SK-N-MC (cell line): ENCODE measurements around the gene CPEB1.
"Not testable (repeated sequence)": the region's sequence is repeated elsewhere in the genome, so short reads cannot be mapped to it uniquely, and the experiment has no call there.

Experiments used
- DNase-seq: peaks from one replicate; pipeline ENCODE4 v3.0.0-alpha.2; 2011; ENCODE audit warnings: low read depth, low spot score
- H3K27ac ChIP-seq: fragments of 200-600 bp; sonication (generic); 2 replicates; pipeline ENCODE4 v1.5.1; 2016; ENCODE audit warnings: mixed run types
- H3K36me3 ChIP-seq: fragments of 200-600 bp; sonication (generic); 2 replicates; pipeline ENCODE4 v1.6.1; 2017; ENCODE audit warnings: antibody characterized with exemption, low read length, mixed read lengths; ENCODE audit not compliant: insufficient read depth
- H3K4me3 ChIP-seq: fragments of 200-600 bp; sonication (generic); 2 replicates; pipeline ENCODE4 v1.5.1; 2016
- H3K9ac ChIP-seq: fragments of 200-600 bp; sonication (generic); 2 replicates; pipeline ENCODE4 v1.8.0; 2017; ENCODE audit warnings: mixed run types, mixed read lengths; ENCODE audit not compliant: insufficient read length
- H3K9me3 ChIP-seq: fragments of 200-600 bp; sonication (generic); 2 replicates; pipeline ENCODE4 v1.6.1; 2017; ENCODE audit warnings: low read depth, mild to moderate bottlenecking, antibody characterized with exemption, low read length, moderate library complexity, mixed read lengths
- EZH2 ChIP-seq: fragments of 200-600 bp; sonication (generic); IDR thresholded peaks from one replicate; pipeline ENCODE4 v1.6.1; 2017; ENCODE audit warnings: antibody characterized with exemption
- FOXP2 ChIP-seq: optimal IDR thresholded peaks from 2 replicates; pipeline ENCODE3; 2011; ENCODE audit warnings: mild to moderate bottlenecking, moderate library complexity; ENCODE audit not compliant: insufficient read depth; ENCODE audit errors: extremely low read length, control extremely low read depth
- POLR2AphosphoS5 ChIP-seq: IDR thresholded peaks from 2 replicates; pipeline ENCODE4 v1.6.1; 2012; ENCODE audit warnings: mild to moderate bottlenecking, low read depth, low read length, borderline replicate concordance

CPEB1 gene

DNA sequence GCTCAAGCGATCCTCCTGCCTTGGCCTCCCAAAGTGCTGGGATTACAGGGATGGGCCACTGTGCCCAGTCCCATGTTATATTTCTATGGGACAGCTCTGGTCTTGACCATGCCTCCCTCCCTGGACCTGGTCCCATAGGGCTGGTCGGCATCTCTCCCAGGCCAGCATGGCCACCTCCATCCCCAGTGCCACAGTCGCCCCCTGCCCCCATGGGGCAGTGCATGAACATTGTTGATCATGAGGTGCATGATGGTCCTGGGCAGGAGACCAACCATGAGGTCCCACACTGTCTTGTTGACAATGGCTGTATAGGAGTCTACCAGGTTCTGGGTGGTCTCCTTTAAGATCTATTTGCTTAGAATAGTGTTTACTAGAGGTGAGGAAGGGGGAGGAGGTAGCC, 113.4 kb downstream of the CPEB1 start:
- H3K36me3 ChIP-seq: peaks cover 49% of the 10 kb centered on the region
- H3K27ac ChIP-seq: peak overlapping the region; percentile 42; the same call in 1 of the 2 replicates

DNA sequence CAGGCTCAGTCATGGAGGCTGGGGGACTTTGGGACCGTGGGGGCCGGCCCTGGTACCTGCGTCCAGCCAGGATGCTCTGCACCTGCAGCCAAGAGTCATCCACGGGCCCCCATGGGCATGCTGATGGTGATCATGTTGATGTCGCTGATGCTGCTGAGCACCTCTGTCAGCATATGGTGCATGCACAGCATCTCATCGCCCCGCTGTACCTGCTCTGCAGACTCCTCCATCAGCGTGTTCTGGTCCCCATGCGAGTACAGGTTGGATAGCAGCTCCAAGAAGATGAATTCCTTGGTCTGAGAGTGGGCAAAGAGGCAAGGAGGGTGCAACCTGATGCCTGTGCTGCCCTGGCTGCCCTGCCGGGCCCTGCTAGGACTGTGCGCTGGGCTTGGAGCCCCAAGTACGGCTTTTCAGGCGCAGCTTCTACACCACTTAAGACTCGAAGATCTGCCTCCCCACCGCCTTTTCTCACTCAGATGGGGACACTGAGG, 114.1 kb downstream of the CPEB1 start:
- no peak for TF ChIP-seq FOXP2
- Histone ChIP-seq H3K27ac (no peak overlapping the region), H3K36me3 (peaks cover 41% of the 10 kb centered on the region), H3K4me3 (no peak overlapping the region), H3K9me3 (no peaks in the 10 kb centered on the region), H3K9ac (no peak overlapping the region)
- DNase-seq: no peak

More for the DNA sequence above, 113.4 kb downstream of the CPEB1 start:
- TF ChIP-seq FOXP2 (no peak), POLR2AphosphoS5 (peak; percentile 16; the same call in 1 of the 2 replicates)
- H3K9ac ChIP-seq: no peak overlapping the region
- H3K9me3 ChIP-seq: no peaks in the 10 kb centered on the region
- DNase-seq: no peak
- H3K4me3 ChIP-seq: no peak overlapping the region

DNA sequence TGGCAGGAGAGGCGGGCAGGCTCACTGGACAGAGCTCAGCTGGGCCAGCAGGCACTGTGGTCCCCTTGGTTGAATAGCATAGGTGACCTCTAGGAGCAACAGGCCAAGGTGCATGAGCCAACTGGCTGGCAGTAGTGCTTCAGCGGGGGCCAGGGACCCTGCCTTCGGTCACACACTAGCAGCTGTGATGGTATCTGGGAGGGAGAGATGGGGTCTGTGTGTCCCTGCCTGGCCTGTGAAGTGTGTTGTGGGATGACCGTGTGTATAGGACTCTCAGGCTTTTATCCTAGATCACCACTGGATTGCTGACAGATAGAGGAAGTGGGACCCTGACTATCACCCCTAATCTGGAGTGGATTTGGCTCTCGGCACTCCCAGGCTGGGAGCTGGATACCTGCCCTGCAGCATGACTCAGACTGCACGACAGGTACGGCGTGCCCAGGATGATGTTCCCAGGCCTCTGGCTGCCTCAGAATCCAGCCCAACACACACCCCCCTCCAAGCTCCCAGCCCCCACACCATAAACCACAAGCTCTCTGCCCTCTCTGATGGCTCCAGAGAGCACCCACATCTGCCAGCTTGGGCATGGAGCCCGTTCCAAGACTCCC, 114.7 kb downstream of the CPEB1 start:
- Histone ChIP-seq H3K4me3 (no peak overlapping the region), H3K9me3 (no peaks in the 10 kb centered on the region), H3K36me3 (peaks cover 36% of the 10 kb centered on the region), H3K27ac (no peak overlapping the region), H3K9ac (no peak overlapping the region)
- DNase-seq: no peak
- TF ChIP-seq FOXP2 (no peak), POLR2AphosphoS5 (no peak), EZH2 (no peak)

DNA sequence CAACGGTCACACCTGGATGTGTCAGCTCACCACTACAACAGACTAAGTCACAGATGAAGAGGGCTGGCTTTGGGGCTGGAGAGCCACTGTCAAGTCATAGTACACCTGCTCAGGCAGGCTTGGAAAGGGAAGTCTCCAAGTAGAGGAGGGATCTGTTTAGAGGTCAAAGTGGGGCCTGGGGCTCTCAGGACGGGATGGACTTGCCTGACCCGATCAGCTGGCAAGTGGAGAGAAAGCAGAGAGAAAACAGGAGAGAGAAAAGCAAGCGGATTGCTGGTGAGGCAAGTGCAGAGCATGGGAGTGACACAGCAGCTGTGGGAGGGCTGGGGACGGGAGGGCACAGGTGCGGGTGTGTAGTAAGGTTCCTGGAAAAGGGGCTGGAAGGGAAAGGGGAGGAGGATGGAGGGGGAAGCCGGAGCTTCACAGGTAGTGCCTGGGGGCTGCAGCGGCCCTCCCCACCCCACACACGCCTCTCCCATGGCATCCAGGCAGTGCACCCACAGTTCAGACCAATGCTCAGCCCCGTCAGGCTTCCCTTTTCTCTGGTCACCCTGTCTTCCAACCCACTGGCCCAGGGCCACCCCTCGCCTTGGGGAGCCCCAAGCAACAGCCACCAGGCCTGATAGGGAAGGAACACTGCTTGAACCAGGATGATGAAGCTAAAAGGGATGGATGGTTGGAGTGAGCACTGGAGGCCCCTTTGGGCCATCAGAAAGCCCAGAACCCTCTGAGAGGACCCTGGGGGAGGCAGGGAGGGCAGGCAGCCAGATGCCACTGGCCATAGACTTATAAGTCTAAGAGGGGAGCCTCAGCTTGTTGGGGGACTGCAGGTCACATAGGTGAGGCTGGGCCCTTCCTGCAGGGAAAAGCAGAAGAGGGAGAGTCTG, 115.4 kb downstream of the CPEB1 start:
- Histone ChIP-seq H3K9ac (no peak overlapping the region), H3K27ac (no peak overlapping the region), H3K9me3 (no peaks in the 10 kb centered on the region), H3K36me3 (peaks cover 28% of the 10 kb centered on the region), H3K4me3 (no peak overlapping the region)
- no peak for DNase-seq
- TF ChIP-seq EZH2 (no peak), FOXP2 (no peak), POLR2AphosphoS5 (no peak)

DNA sequence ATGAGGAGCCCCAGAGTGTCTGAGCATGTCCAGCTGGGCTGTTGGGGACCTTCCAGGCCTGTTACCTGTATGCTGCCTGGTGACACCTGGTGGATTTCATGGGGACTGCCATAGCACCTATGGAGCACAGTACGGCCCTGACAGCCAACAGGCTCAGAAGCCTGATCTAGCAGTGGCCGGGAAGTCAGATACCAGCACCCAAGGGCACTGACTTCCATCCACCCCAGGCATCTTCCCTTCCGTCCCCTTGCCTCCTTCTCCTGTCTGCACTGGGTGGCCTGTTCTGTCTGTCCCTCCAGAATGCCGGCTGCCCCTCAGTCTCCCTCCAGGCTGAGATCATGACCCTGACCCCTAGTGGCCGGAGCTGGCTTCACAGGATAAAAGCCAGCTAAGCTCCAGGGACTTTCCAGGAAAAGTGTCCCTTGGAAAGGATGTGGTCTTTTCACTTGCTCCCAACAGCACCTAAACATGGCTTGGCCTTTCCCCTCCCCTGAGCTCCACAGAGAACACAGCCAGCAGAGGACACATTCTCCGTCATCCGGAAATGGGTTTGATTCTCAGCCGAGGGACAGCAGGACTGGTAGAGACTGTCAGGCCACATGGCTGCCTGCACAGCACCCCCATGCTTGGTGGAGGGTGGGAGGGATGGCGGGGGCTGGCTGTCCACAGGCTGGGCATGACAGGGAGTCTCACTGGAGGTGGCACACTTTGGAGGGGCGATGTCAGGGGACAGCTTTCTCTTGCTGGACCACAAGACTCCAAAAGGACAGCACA, 116.4 kb downstream of the CPEB1 start:
- no peak overlapping the region for H3K4me3 ChIP-seq

DNA sequence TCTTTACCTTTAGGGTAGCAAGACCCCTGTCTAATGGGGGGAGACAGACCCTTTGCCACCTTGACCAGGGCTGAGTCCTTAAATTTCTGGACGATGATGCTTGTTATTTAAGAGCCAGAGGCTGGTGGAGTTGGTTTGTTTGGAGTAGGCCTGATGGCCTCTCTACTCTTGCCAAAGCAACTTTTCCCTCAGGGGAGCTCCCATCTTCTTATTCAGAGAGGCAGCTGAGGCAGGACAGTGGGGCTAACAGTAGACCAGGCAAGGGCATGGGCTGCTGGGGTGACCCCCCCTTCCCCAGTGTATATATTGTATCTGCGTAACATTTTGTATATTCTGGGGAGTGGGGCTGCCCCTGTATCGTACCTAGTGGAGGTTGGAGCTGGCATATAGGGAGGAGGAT, 117.2 kb downstream of the CPEB1 start:
- Histone ChIP-seq H3K27ac (no peak overlapping the region), H3K4me3 (no peak overlapping the region), H3K9ac (no peak overlapping the region), H3K36me3 (peaks cover 11% of the 10 kb centered on the region), H3K9me3 (no peaks in the 10 kb centered on the region)
- no peak for DNase-seq
- TF ChIP-seq FOXP2 (no peak), EZH2 (no peak)

More for the DNA sequence above, 116.4 kb downstream of the CPEB1 start:
- Histone ChIP-seq H3K9me3 (no peaks in the 10 kb centered on the region), H3K27ac (no peak overlapping the region), H3K36me3 (peaks cover 19% of the 10 kb centered on the region), H3K9ac (no peak overlapping the region)
- DNase-seq: no peak
- no peak for TF ChIP-seq EZH2
- no peak for TF ChIP-seq FOXP2
- no peak for TF ChIP-seq POLR2AphosphoS5

DNA sequence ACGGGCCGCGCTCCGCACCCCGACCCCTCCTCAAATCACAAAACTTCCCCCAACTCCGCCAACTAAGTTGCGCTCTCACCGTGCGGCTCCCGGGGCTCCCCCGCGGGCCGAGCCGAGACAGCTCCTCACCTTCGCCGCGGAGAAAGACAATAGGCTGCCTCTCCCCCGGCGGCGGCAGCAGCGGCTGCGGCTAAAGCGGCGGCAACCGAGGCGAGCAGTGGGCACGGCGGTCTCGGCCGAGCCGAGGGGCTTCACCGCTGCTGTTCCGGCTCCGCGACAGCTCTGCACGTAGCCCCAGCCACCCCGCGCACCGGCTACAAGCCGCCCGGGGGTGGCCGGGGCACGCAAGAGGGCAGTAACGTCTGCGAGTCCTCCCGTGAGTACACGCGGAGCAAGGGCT, 133.6 kb downstream of the CPEB1 start:
- H3K4me3 ChIP-seq, H3K36me3 ChIP-seq, DNase-seq: not testable (repeated sequence)

DNA sequence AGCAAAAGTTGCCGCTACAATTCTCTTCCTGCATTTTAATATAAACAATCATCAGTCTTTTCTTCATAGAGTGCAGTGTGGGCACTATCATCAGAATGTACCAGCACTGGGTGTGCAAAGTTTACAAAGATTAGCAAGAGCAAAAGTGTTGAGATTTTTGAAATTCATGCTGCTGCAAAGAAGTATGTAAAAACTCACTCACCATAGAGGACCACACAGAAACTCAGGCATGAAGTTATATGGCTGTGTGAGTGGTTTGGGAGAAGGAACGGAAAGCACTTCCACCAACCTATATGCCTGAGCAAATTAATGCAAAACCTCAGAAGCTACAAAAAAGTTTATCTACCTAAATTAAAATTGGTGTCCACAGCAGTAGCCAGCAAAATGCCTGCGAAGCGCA, 139.5 kb downstream of the CPEB1 start:
- H3K4me3 ChIP-seq, H3K36me3 ChIP-seq, H3K27ac ChIP-seq, DNase-seq, H3K9me3 ChIP-seq, H3K9ac ChIP-seq: not testable (repeated sequence)

More for the DNA sequence above, 133.6 kb downstream of the CPEB1 start:
- not testable (repeated sequence) for H3K9ac ChIP-seq, H3K27ac ChIP-seq, H3K9me3 ChIP-seq

DNA sequence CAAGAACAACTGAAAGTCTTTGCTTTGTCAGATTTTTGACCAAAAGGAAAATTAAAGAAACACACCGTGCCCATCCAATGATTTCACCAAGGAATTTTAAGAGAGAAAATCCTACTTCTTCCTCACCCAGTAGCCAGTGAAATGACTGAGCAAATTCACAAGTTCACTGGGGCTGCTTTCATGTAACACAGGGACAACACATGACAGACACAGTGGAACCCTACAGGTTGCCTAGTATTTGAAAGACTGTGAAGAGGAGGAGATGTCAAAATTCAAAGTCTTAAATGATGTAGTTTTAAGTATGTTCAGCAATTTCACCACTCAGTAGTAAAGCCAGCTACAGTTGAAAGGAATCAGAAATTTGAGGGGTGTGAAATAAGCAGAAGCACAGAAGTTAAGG, 140.1 kb downstream of the CPEB1 start:
- not testable (repeated sequence) for DNase-seq

DNA sequence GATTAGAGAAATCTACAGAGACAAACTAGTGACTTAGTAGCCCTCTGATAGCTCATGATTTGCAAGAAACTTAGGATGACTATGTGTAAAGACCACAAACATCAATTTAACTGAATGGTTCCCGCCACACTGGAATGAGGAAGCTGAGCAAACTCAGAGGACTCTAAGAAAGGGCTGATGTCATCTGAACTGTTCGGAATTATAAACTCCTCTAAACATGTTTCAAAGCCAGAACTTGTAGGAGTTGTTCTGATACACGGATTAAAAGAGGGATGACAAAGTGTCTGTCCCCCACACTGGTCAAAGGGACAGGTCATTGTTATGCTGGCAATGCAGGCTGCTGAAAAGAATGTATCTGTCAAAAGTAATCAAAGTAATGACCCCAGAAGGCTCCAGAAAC, 141.3 kb downstream of the CPEB1 start:
- not testable (repeated sequence) for H3K27ac ChIP-seq, H3K4me3 ChIP-seq, DNase-seq, H3K9me3 ChIP-seq, H3K9ac ChIP-seq, H3K36me3 ChIP-seq

More for the DNA sequence above, 140.1 kb downstream of the CPEB1 start:
- H3K27ac ChIP-seq, H3K9me3 ChIP-seq, H3K4me3 ChIP-seq, H3K9ac ChIP-seq, H3K36me3 ChIP-seq: not testable (repeated sequence)

DNA sequence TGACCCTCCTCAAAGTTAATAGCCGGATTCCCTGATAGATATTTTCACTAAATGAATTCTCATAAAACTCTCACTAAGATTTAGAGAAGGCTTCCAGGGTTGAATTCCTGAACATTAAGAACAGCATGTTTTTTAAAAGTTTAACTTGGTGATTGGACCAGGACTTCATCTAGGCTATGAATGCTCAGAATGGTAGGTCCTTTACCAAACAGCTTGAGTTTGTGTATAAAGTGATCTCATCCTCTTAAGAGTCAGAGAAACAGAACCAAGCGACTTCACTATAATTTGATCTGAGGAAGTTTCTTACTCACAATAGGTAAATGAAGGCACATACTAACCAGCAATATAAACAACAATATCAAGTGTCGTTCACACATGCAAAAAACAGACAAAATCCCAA, 143.1 kb downstream of the CPEB1 start:
- H3K4me3 ChIP-seq, DNase-seq, H3K9me3 ChIP-seq, H3K36me3 ChIP-seq, H3K9ac ChIP-seq, H3K27ac ChIP-seq: not testable (repeated sequence)

DNA sequence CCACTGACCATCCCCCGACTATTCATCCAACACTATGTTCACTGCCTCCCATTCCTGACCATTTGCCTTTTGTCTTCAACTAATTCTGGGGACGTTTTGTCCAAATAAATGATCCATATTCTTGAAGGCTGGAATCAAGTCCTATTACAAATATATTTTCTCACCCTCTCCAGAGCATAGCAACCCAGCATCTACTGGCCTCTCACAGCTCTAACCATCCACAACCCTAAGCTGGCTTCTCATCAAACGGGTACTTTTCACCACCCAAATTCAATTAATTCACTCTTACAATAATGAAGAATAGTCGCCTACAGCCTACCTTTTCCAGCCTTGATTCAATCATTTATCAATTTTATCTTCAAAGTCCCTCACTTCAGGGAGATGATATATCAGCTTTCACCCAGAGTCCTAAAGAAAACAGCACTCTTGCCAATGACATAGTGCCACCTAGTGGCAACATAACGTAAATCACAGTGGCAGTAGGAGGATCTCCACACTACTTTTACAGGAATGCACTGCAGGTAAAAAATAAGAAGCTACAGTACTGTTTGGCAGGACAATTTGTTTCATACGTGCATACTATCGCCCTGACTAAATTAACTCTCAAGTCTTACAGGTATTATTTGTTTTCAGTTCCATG, 144.3 kb downstream of the CPEB1 start:
- H3K9ac ChIP-seq, H3K27ac ChIP-seq, H3K36me3 ChIP-seq, H3K4me3 ChIP-seq, H3K9me3 ChIP-seq, DNase-seq: not testable (repeated sequence)
